Measurements from ENCODE around the gene SOCS2. TPM values are rescaled to one million over a fixed set of nuclear protein-coding genes. Genes with fewer than 3 reads are reported as not detected.
A peak's percentile ranks its signal among the peaks of the same experiment; 100 is the strongest.

The SOCS2 gene
- total RNA-seq, 1 donor from 2014 or later = 95.8 TPM

DNA sequence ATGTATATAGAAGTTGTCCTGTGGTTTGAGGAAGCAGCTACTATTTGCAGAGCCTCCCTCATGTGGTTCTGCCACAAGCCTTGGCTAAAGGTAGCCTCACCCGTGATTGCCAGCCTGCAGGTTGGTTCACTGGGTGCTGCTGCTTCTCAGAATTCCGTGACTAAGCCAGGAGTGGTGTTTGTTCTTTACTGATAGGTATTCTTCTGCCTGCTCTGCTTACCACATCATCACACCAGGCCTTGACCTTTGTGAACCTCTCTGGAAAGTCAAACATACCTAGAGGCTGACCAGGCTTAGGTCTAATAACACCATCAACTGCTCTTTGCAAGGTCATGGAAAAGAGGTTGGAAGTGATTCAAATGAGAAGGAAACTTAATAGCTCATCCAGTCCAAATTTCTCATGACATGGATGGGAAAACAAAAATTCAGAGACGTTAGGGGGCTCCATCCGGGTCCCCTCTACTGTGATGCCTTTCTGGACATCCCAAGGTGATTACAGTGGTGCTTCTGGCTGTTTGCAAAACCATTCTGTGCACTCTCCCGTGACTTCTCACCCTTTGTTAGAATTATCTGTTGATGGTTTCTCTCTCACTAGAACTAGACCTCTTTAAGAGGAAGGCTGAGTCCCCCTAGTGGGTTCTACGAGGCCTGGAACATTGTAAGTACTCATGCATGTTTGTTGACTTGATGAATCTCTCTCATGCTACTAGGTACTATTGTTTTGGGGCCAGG, 8.5 kb upstream of the SOCS2 start:
- Histone ChIP-seq H3K4me1 (no peaks in the 10 kb centered on the region), H3K36me3 (no peaks in the 10 kb centered on the region), H3K4me3 (no peak overlapping the region), H3K27ac (no peak overlapping the region), H3K9me3 (peaks cover 0 to 5% of the 10 kb centered on the region in 2 donors), H3K27me3 (no peaks in the 10 kb centered on the region)
- TF ChIP-seq, protein P1, sequence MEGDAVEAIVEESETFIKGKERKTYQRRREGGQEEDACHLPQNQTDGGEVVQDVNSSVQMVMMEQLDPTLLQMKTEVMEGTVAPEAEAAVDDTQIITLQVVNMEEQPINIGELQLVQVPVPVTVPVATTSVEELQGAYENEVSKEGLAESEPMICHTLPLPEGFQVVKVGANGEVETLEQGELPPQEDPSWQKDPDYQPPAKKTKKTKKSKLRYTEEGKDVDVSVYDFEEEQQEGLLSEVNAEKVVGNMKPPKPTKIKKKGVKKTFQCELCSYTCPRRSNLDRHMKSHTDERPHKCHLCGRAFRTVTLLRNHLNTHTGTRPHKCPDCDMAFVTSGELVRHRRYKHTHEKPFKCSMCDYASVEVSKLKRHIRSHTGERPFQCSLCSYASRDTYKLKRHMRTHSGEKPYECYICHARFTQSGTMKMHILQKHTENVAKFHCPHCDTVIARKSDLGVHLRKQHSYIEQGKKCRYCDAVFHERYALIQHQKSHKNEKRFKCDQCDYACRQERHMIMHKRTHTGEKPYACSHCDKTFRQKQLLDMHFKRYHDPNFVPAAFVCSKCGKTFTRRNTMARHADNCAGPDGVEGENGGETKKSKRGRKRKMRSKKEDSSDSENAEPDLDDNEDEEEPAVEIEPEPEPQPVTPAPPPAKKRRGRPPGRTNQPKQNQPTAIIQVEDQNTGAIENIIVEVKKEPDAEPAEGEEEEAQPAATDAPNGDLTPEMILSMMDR (IDR thresholded peaks at IDR 0.05) = no peak
- intact Hi-C loops (cut with DNase I) = no loop called here
- DNase-seq (ENCODE audit: low spot score in 2 of 2) = no peak

DNA sequence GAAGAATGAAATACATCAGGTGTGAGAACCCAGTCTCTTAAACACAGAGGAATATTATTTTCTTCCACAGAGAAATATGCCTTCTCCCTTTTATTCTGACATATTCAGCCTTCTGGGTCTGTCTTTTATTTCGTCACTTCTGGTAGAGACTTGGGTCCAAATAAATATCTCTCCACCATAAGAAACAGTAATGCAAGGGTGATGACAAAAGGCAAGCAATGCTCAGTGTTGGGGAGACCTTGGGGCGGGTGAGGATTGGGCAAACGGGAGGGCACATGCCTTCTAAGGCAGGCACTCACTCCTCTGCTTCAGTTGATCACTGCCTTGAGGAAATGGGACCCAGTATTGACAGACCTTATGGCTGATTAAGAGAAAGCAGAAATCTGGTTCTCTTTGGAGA, 6.7 kb upstream of the SOCS2 start:
- Histone ChIP-seq H3K4me3 (no peak overlapping the region), H3K36me3 (no peaks in the 10 kb centered on the region), H3K27me3 (no peaks in the 10 kb centered on the region), H3K9me3 (peaks cover 0 to 2% of the 10 kb centered on the region in 2 donors), H3K27ac (no peak overlapping the region), H3K4me1 (no peaks in the 10 kb centered on the region)
- intact Hi-C loops (cut with DNase I) = no loop called here
- TF ChIP-seq, protein P1 (IDR thresholded peaks at IDR 0.05) = no peak
- DNase-seq (ENCODE audit: low spot score in 2 of 2) = no peak

DNA sequence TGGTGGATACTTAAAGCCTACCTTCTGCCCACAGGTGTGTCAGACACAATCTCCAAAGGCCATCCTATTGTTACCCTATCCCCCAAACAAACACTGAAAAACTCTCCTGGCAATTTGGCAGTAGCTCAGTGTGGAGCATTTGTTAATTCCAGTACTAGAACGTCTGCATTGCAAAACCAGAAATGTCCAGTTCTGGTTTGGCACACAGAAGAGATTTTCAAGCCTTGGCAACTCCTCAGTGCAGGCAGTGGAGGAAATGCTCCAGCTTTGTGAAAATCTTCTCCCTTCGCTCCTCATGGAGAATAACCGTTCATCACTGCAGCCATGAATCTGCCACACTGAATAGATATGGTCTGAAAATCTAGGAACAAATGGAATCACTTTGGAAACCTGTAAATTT, 5.3 kb upstream of the SOCS2 start:
- no peak for DNase-seq (ENCODE audit: low spot score in 2 of 2)
- TF ChIP-seq, protein P1 (IDR thresholded peaks at IDR 0.05) = no peak
- H3K27me3 ChIP-seq = no peaks in the 10 kb centered on the region
- H3K9me3 ChIP-seq = no peaks in the 10 kb centered on the region
- intact Hi-C loops (cut with DNase I) = no loop called here
- H3K4me1 ChIP-seq = no peaks in the 10 kb centered on the region
- H3K36me3 ChIP-seq = no peaks in the 10 kb centered on the region
- no peak overlapping the region for H3K4me3 ChIP-seq
- no peak overlapping the region for H3K27ac ChIP-seq

DNA sequence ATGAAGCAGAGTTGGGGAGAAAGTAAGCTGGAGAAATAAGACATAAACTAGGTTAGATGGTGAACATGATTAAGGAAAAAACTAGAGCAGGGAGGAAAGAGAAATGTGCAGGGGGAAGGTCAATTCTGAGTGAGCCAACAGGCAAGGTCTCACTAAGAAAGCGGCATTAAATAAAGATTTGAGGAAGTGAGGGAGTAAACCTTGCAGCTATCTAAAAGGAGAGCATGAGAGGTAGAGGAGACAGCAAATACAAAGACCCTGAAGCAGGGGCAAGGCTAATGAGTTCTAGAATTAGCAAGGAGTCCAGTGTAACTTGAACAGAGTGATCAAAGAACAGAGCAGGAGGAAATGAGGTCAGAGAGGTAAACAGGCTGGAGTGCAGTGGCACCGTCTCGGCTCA, 4.4 kb upstream of the SOCS2 start:
- H3K9me3 ChIP-seq = no peaks in the 10 kb centered on the region
- H3K36me3 ChIP-seq = no peaks in the 10 kb centered on the region
- TF ChIP-seq, protein P1 (IDR thresholded peaks at IDR 0.05) = no peak
- H3K4me3 ChIP-seq = no peak overlapping the region
- intact Hi-C loops (cut with DNase I) = loop anchor here (2.0 kb wide), 2 partner anchors 65 to 411 kb away; no protein-coding TSS in a partner anchor
- no peaks in the 10 kb centered on the region for H3K4me1 ChIP-seq
- no peak for DNase-seq (ENCODE audit: low spot score in 2 of 2)
- no peak overlapping the region for H3K27ac ChIP-seq
- no peaks in the 10 kb centered on the region for H3K27me3 ChIP-seq

DNA sequence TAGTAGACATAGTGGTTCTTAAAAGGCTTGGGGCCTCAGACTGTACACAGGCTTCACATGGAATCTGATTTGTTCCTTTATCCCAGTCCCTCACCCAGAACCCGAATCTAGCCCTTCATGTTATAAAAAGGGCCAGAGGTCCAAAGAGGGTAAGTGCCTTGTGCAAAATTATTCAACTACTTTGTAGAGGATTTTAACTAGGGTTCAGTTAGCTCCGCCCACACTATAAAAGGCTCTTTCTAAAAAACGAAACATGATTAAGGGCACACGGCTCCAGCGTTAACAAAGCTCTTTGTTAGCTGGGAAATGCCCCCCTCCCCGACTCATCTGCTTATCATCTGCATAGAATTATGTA, 3.2 kb upstream of the SOCS2 start:
- H3K27ac ChIP-seq = no peak overlapping the region
- intact Hi-C loops (cut with DNase I) = loop anchor here (1.0 to 2.0 kb wide), 4 partner anchors 66 to 506 kb away; no protein-coding TSS in a partner anchor
- TF ChIP-seq, protein P1 (IDR thresholded peaks at IDR 0.05) = no peak

More for the DNA sequence above, 3.2 kb upstream of the SOCS2 start:
- H3K9me3 ChIP-seq = no peaks in the 10 kb centered on the region
- H3K36me3 ChIP-seq = no peaks in the 10 kb centered on the region
- H3K4me3 ChIP-seq = peak overlapping the region; percentile 88 to 90
- no peaks in the 10 kb centered on the region for H3K4me1 ChIP-seq
- H3K27me3 ChIP-seq = no peaks in the 10 kb centered on the region
- no peak for DNase-seq (ENCODE audit: low spot score in 2 of 2)
